ENCODE data around the gene CEP97. TPM values are rescaled to one million over a fixed set of nuclear protein-coding genes. Genes with fewer than 3 reads are reported as not detected.

The CEP97 gene
- total and polyA plus RNA-seq, 2 experiments from 2014 or later: 5.0 to 19.0 TPM

GRCh38 chr3:101779822-101780381, 55.5 kb downstream of the CEP97 start:
- peaks cover 10% of the 10 kb centered on the region for H3K27me3 Mint-ChIP-seq (ENCODE audit: insufficient read depth, low read depth, poor library complexity)
- TF ChIP-seq CREB1 (CRISPR knock-in tag; IDR thresholded peaks at IDR 0.05; ENCODE audit: low read depth): no peak
- no peak for TF ChIP-seq POLR2AphosphoS5 (IDR thresholded peaks at IDR 0.05; ENCODE audit: low read depth)
- no peak for TF ChIP-seq EZH2 (IDR thresholded peaks at IDR 0.05; ENCODE audit: low read depth, unreplicated experiment)
- no peak for TF ChIP-seq EZH2phosphoT487 (IDR thresholded peaks at IDR 0.05; ENCODE audit: unreplicated experiment)
- TF ChIP-seq ZNF114 (CRISPR knock-in tag; IDR thresholded peaks at IDR 0.05): no peak
- TF ChIP-seq CTCF (conservative IDR thresholded peaks at IDR 0.05; ENCODE audit: low read depth in 2 of 2): no peak
- no peak for TF ChIP-seq STAT1 (IDR thresholded peaks at IDR 0.05; ENCODE audit: unreplicated experiment)
- TF ChIP-seq ZNF462 (CRISPR knock-in tag; IDR thresholded peaks at IDR 0.05): no peak
- TF ChIP-seq NANOG (IDR thresholded peaks at IDR 0.05; ENCODE audit: borderline replicate concordance): no peak
- no peak for TF ChIP-seq JUNB (IDR thresholded peaks at IDR 0.05; ENCODE audit: unreplicated experiment)
- no peak for TF ChIP-seq ETS1 (IDR thresholded peaks at IDR 0.05)
- no peak for TF ChIP-seq REST (IDR thresholded peaks at IDR 0.05; ENCODE audit: unreplicated experiment)
- TF ChIP-seq ZNF331 (CRISPR knock-in tag; IDR thresholded peaks at IDR 0.05; ENCODE audit: low read depth): no peak
- H3K4me1 Mint-ChIP-seq: peaks cover 25% of the 10 kb centered on the region
- peak overlapping the region; percentile 84 for H3K4me3 Mint-ChIP-seq
- H3K27ac Mint-ChIP-seq: no peak overlapping the region
- Histone ChIP-seq H3K27ac (ENCODE audit: low read depth) (no peak overlapping the region), H3K4me2 (peak overlapping the region; percentile 95), H3K9me2 (ENCODE audit: insufficient read depth) (no peaks in the 10 kb centered on the region), H3K79me2 (replicated peaks; ENCODE audit: insufficient read depth) (peaks cover 24% of the 10 kb centered on the region), H2AFZ (peak overlapping the region; percentile 99), H3K27me3 (ENCODE audit: insufficient read depth) (peaks cover 7% of the 10 kb centered on the region; the same call in 1 of the 2 replicates), H4K20me1 (replicated peaks; ENCODE audit: insufficient read depth) (no peaks in the 10 kb centered on the region), H3F3A (replicated peaks; ENCODE audit: low read depth) (peaks cover 5% of the 10 kb centered on the region; the same call in 1 of the 2 replicates), H3K4me1 (ENCODE audit: insufficient read depth) (peaks cover 29% of the 10 kb centered on the region), H3K4me3 (peak overlapping the region; percentile 83), H3K36me3 (ENCODE audit: insufficient read depth) (peaks cover 19% of the 10 kb centered on the region)
- H3K9me3 Mint-ChIP-seq: no peaks in the 10 kb centered on the region
- ATAC-seq (no peak), DNase-seq (ENCODE audit: low spot score) (no peak)
- peaks cover 20% of the 10 kb centered on the region for H3K36me3 Mint-ChIP-seq (ENCODE audit: low read depth)
